Anterior cingulate cortex (tissue), 58 donors: ENCODE data around the gene BOLA2B.
A peak's percentile ranks its signal among the peaks of the same experiment; 100 is the strongest.
"Not testable (repeated sequence)": the region's sequence is repeated elsewhere in the genome, so short reads cannot be mapped to it uniquely, and the experiment has no call there.

Experiments used
- DNase-seq, 58 donors: peaks; one replicate each; lab custom pipeline; 2025; lab: John Stamatoyannopoulos, UW

Gene BOLA2B

GRCh38 chr16:30184891-30185682 lies 8.4 kb downstream of the BOLA2B start:
- DNase-seq = no peak

- peak in 28 of 58 donors; percentile 16 to 64 (median 30) for DNase-seq
Measured at GRCh38 chr16:30184096-30184890, 9.2 kb downstream of the BOLA2B start.

DNA sequence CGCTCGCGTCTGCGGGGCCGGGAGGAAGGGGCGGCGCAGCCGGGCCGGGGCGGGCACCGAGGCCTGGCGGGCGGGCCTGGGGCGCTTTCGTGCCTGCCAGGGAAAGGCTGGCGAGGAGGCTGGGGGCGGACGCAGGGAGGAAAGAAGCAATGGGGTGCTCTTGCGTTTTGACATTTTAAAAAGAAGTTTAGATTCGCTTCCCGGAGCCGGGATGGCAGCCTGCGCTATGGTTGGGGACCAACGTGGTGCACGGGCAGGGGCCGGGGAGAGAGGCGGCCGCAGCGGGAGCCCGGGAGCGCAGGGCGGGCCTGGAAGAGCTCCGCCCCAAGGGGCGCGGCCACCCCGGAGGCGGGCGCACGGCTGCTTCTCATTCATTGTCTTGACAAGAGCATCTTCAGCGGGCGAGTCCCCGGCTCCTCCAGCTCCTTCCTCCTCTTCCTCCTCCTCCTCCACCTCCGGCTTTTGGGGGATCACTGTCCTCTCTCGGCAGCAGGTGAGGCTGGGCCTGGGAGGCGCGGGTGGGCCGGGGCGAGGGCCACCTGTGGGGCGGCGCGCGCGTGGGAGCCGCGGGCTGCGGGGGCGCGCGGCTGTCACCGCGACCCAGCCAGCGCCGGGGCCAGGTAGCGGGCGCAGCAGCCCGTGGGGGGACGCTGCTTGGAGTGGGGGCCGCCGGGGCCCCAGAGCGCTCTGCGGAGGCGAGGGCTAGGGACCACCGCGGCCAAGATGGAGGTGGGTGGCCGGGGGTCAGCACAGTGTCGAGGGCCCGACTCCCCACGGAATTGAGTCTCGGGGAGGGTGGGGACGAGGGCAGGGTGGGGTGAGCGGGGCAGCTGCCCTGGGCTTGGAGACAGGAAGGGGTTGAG lies 10.0 kb downstream of the BOLA2B start, which contains the start of gene CORO1A:
Gene CORO1A, plus strand, starts transcription at position 370 of the 863 bp plus-strand sequence. CDS start 1,608 bp downstream, outside the sequence.
- peak in 55 of 58 donors; percentile 24 to 89 (median 74) for DNase-seq

DNA sequence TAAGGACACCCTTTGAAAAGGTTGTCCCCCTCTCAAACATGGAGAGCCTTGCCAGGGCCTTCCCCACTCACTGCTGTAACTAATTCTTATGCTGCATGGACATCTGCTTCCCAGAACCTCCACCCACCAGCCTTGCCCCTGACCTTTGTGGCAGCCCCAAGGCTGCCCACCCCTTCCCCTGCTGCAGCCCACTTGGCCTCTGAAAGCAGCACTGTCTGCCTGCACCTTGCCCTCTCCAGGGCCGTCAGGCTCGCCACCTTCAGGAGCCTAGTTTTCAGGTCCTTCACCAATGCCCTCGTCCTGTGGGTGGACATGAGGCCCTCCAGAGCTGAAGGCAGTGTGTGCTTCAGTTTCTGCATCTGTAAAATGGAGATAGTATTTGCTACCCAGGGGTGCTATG lies 12.7 kb downstream of the BOLA2B start:
- no peak for DNase-seq

- DNase-seq = no peak
Measured at GRCh38 chr16:30179931-30180330, 13.5 kb downstream of the BOLA2B start.

DNA sequence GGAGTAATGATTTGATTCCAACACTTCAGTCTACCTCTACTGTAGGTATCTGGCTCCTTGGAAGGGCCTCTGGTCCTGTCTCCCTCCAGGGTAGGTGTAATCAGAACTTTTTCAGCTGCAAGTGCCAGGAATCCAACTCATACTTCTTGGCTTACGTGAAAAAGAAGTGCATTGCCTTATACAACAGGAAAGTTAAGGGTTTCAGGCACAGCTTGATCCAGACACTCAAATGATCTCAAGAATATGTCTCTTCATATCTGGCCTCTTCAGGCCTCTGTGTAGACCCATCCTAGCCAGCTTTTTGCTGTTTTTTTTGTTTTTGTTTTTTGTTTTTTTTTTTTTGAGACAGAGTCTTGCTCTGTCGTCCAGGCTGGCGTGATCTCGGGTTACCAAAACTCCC lies 14.3 kb downstream of the BOLA2B start:
- no peak for DNase-seq

DNA sequence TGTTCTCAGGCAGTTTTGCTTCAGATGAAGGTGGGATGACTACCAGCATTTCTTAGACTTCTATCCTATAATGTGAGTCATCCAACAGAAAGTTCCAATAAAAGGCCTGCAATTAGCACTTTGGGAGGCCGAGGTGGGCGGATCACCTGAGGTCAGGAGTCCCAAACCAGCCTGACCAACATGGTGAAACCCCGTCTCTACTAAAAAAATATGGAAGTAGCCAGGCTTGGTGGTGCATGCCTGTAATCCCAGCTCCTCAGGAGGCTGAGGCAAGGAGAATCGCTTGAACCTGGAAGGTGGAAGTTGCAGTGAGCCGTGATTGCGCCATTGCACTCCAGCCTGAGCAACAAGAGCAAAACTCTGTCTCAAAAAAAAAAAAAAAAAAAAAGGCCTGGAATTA lies 16.6 kb downstream of the BOLA2B start:
- not testable (repeated sequence) for DNase-seq

- DNase-seq = no peak
Measured at GRCh38 chr16:30173054-30173453, 20.4 kb downstream of the BOLA2B start.

- not testable (repeated sequence) for DNase-seq
Measured at GRCh38 chr16:30170145-30170544, 23.3 kb downstream of the BOLA2B start.

- not testable (repeated sequence) for DNase-seq
Measured at GRCh38 chr16:30169416-30169815, 24.1 kb downstream of the BOLA2B start.

GRCh38 chr16:30168746-30169145 lies 24.7 kb downstream of the BOLA2B start:
- DNase-seq = not testable (repeated sequence)

GRCh38 chr16:30166202-30166902 lies 27.1 kb downstream of the BOLA2B start:
- no peak for DNase-seq

GRCh38 chr16:30163538-30163937 lies 29.9 kb downstream of the BOLA2B start:
- no peak for DNase-seq

- DNase-seq = no peak
Measured at GRCh38 chr16:30157214-30157613, 36.3 kb downstream of the BOLA2B start.

DNA sequence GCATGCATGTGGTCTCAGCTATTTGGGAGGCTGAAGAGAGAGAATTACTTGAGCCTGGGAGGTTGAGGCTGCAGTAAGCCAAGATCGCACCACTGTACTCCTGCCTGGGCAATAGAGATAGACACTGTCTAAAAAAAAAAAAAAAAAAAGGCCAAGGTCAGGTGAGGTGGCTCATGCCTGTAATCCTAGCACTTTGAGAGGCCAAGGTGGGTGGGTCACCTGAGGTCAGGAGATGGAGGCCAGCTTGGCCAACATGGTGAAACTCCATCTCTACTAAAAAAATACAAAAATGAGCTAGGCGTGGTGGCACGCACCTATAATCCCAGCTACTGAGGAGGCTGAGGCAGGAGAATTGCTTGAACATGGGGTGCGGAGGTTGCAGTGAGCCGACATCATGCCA lies 38.3 kb downstream of the BOLA2B start:
- no peak for DNase-seq

GRCh38 chr16:30152517-30152916 lies 40.9 kb downstream of the BOLA2B start:
- DNase-seq = no peak

GRCh38 chr16:30151091-30151490 lies 42.4 kb downstream of the BOLA2B start:
- no peak for DNase-seq

DNA sequence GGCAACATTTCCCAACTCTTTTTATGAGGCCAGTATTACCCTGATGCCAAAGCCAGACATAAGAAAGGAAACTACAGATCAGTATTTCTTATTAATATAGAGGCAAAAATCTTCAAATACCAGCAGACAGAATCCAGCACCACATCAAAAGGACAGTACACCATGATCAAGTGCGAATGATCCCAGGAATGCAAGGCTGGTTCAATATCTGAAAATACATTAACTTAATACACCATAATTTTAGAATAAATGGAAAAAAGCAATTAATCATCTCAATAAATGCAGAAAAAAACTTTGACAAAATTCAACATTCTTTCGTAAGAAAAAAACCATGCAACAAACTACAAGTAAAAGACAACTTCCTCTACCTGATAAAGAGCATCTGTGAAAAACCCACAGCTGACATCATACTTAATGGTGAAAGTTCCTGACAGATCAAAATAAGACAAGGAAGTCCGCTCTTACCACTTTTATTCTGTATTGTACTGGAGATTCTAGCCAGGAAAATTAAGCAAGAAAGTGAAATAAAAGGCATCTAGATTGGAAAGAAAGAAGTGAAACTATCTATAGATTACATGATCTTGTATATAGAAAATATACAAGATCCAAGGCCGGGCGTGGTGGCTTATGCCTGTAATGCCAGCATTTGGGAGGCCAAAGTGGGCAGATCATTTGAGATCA lies 44.1 kb downstream of the BOLA2B start:
- no peak for DNase-seq

- no peak for DNase-seq
Measured at GRCh38 chr16:30147843-30148510, 45.5 kb downstream of the BOLA2B start.
